Medulla oblongata (tissue), 1 donor: Measurements from ENCODE around the gene TBL1Y.
"Not testable (repeated sequence)": the region's sequence is repeated elsewhere in the genome, so short reads cannot be mapped to it uniquely, and the experiment has no call there.

Experiments used
- DNase-seq: peaks from one replicate; pipeline ENCODE4 v3.0.0-alpha.2; 2015; ENCODE audit errors: extremely low spot score

The TBL1Y gene

DNA sequence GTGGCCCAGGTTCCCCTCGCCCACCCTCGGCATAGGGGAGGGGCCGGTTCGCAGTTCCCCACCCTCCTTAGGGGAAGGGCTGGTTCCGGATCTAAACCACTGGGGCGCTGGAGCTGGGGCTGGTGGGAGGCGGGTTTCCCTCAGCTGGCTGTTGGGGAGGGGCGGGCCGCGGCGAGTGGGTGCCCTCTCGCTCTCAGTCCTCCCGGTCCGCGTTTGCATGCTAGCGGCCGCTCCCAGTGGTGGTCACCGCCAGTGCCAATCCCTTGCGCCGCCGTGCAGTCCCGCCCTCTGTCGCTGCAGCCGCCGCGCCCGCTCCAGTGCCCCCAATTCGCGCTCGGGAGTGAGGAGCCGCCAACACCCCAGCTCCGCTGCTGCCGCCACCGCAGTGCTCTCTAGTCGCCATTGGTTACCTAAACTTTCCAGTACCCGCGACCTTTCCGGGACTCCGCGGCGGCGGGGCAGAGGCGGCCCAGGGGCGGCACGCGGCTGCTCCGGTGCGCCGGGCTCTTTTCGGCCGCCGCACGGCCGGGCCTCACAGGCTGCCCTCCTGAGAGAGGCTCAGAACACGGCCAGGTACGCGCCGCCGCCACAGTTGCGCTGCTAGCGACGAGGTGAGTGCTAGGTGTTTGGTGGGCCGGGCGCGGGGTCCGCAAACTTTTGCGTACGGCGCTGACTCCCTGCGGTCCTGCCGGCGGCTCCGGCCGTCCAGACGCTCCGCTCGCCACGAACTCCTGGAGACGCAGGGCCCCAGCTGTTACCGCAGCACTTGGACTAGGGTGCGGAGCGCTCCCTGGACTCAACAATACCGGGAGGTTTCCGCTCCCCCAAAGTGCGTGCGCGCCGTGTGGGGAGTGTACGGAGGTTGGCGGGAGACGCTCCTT lies at the start of gene TBL1Y:
TBL1Y (plus strand) TSS at position 326 of the 881 bp plus-strand sequence. CDS start 114,388 bp downstream, outside the sequence.
- no peak for DNase-seq

DNA sequence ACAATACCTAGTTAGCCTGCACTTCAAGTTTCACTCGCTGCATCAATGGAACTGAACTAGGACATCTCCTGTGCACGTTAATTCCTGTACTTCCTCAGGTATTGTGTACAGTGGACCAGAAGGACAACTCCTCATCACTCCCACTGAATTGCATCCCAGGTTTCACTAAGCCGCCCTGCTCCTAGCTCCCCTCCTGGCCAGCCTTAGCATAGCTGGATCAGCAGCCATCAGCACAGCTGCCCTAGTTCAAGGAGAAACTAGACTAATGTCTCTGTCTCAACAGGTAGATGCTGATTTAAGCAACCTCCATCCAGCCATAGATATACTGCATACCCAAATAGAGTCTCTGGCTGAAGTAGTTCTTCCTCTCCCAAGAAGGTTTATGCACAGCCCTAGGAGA lies 16.0 kb upstream of the TBL1Y start:
- DNase-seq, result no peak

DNA sequence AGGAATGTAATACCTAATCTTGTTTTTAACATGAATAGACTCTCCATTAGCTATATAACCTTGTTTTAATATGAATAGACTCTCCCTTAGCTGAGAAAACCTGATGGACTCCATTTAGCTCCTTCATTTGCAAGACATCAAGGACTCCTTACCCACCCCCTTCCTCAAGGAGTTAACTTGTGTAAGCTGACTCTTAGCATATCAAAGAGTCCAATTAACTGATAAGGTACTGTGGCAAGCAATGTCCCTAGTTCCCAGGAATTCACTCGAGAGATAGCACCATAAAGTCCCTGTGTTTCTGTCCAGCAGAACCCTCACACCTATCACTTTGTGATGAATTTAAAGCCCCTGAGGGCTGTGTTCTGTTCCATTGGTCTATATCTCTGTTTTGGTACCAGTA lies 15.3 kb upstream of the TBL1Y start:
- DNase-seq, result no peak

DNA sequence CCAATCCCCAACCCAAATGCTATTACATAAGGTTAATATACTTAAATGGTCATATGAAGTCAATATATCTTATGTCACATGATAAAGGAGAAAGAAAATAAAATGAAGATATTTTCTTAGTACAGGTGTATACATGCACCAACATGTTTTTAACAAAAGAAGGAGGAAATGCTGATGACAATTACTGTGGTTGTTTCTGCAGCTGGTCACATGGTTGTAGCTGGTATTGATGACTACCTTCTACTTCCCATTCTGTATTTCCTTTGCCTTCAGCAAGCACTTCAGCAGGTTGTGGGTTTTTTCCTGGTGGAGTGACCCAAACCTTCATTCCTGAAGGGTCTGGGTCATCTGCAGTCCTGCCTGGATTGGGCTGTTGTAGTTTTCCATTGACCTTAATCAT lies 8.4 kb upstream of the TBL1Y start:
- not testable (repeated sequence) for DNase-seq

DNA sequence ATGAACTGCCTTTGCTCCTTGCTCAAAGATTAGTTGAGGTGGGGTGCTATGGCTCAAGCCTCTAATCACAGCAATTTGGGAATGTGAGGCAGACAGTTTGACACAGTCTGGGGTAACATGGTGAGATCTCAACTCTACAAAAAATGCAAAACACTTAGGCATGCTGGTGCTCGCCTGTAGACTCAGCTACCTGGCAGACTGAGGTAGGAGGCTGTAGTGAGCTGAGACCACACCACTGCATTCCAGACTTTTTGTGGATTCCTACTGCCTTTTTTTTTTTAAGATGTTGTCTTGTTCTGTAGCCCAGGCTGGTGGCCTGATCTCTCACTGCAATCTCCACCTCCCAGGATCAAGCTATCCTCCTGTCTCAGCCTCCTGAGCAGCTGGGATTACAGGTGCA lies 2.9 kb upstream of the TBL1Y start:
- no peak for DNase-seq

DNA sequence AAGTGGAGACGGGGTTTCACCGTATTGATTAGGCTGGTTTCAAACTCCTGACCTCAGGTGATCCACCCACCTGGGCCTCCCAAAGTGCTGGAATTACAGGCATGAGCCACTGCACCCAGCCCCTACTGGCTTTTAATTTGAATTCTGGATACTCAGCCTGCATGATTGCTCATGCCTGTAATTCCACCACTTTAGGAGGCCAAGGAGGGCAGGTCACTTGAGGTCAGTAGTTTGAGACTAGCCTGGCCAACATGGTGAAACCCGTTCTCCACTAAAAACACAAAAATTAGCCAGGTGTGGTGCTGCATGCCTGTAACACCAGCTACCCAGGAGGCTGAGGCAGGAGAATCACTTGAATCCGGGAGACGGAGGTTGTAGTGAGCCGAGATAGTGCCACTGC lies 2.5 kb upstream of the TBL1Y start:
- not testable (repeated sequence) for DNase-seq

DNA sequence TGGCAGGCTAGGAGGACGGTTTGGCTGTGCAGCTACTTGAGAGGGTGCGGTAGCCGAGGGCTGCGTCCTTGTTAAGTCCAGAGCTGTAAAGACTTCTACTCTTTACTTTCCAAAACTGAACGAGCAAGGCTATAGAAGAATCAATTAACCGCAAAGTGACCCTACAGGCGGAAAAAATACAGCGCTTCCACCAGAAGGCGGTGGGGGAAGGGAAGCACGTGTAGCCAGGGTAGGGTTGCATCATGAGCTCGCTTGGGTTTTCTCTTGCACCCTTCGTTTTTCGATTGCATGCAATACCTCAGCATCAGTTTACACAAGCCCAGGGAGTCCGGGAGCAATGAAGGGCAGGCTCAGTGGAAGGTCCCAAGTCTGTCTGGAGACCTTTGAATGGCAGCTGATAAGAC lies 1.4 kb upstream of the TBL1Y start:
- DNase-seq, result peak; percentile 1

DNA sequence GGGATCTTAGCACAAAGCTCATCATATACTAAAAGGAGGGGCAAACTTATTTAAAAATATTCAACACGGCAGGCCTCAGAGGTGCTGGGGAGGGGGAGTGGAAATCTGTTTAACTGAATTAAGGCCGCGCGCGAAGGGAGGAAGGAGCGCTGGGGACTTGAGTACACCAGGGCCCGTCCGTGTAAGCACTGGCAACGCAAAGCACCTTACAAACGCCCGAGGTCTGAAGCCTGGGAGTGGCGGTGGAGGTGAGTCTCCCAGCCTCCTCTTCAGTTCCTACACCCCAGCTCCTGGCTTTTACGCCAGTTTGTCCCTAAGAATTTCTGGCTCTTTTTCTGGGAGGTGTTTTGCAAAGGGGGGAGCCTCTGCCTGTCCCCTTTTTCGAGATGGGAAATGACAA lies 641 bp upstream of the TBL1Y start:
- no peak for DNase-seq

DNA sequence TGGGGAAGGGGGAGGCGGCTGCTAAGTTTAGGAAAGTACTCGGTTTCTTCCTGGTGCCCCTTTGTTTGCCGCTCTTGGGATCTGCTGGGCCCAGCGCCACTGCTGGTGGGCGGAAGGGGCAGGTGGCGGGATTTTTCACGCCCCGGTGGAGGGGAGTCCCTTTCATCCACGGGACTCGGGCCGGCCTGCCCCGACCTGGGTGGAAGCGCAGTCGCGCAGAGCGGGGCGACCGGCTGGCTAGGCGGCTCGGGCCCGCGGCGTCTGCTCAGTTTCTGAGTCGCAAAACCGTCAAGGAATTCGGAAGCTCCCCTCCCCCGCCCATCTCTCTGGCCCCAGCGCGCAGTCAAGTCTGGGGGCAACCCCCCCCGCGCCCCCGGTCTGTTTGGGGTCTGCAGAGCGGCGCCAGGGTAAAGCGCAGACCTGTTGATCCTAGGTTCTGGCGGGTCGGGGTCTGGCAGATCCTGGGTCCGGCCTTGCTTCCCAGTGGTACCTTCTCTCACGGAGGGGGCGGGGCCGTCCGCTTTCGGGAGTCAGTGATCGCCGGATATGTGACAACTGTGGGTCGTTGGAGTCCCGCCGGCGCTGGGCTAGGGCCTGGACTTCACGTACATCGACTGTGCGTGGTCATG lies 870 bp downstream of the TBL1Y start, which contains the start of gene AMELY:
AMELY (minus strand) TSS at position 500 of the 629 bp plus-strand sequence. CDS start 39,144 bp downstream, outside the sequence.
- DNase-seq, result no peak

DNA sequence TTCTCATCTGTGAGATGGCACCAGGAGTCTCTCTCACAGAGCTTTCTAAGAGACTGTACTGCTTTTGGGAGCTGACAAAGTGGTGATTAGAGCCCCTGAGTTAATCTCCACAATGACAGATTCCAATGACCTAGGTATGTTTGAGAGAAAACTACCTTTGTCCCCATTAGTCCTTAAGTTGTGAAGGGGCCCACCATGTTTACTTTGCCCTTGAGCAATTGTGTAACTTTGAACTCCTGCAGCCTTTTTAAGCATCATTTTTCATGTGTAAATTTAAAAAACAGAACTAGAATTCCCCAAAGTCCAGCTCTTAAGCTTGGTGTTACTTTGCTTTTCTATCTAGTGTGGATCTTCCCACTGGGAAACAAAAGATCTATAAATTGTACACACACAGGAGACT lies 2.9 kb downstream of the TBL1Y start:
- no peak for DNase-seq

DNA sequence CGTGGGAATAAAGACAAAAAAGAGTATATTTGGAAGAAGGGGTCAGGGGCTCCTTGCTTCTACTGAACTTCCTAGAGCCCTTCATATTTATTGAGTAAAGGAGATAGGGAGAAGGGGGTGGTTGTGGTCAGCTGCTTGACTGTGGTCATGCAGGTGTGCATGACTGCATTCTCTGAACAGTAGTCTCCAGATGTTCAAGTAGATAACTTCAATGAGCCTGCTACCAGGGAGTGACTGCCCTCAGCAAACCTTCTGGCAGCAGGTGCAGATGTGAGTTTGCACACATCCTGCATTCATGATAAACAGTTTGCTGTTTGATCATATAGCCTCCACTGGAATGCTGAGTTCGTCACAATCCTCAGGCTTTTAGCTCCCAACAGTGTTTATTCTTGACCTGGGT lies 10.6 kb downstream of the TBL1Y start:
- no peak for DNase-seq

DNA sequence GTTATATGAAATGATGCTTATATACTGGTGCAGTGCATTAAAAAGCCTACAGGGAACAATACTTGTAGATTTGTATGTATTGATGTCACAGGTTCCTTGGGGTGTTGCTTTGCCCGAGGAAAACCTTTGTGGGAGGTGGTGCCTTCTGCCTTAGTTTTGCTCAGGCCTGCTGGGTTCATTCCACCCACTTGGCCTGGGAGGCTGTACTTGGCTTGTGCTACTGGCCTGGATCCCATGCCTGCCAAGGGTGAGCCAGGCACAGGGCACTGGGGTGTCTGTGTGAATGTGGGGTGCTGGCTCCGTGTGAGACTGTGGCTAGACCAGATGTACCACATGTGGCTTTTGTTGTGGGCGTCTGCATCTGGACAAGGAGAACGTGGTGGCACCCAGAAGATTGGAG lies 17.8 kb downstream of the TBL1Y start:
- DNase-seq, result no peak

DNA sequence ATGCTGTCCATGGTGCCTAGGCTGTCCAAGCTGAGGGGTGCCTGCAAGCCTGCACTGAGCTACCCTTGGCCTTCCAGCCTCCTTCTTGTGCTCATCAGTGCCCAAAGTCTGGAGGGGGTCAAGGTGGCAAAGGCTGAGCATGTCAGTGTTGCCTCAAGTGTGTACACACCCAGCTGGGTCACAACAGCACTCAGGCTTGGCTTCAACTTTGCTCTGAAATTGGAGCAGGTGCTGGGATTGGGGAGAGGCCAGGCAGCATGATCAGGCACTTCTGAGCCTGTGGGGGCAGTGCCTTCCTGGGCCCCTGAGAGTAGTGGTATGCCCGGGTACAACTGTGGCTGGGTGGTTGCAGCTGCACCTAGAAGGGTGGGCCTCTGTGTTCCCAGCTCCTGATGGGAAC lies 18.7 kb downstream of the TBL1Y start:
- DNase-seq, result no peak

DNA sequence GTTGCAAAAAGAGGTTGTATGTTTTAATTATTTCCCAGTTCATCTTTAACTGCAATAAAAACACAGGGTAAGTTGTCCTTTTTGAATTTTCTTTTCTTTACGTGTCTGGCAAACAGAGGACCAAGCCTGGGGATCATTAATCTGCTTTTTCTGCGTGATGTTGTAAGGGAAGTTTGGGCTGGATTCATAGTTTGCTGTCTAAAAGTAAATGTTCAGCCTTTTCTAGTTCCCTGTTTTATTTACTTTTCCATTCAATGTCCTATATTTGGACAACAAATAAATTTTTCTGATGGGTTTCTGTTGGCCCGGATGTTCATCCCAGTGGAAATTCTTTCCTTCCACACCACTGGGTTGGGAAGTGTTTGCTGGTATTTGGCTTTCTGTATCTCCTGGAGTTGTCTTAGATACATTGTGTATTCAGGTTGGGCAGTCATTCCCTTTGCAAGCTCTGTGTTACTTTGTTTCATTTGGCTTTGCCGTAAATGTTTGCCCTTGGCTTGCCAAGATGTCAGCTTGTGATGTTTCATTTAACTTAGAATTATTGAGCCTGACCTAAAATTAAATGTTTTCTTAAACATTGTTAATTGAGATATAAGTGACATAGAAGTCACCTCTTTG lies 21.4 kb downstream of the TBL1Y start:
- DNase-seq, result peak; percentile 6

DNA sequence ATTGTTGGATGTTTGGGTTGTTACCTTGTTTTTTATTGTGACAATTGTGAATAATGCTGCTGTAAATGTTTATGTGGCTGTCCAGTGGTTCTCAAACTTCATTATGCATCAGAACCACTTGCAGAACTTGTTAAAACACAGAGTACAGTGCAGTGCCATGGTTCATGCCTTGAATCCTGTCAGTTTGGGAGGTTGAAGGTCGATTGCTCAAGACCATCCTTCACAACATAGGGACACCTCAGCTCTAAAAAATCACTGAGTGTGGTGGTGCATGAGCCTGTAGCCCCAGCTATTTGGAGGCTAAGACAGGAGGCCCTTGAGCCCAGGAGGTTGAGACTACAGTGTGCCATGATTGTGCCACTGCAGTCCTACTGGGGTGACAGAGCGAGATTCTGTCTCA lies 25.0 kb downstream of the TBL1Y start:
- no peak for DNase-seq

DNA sequence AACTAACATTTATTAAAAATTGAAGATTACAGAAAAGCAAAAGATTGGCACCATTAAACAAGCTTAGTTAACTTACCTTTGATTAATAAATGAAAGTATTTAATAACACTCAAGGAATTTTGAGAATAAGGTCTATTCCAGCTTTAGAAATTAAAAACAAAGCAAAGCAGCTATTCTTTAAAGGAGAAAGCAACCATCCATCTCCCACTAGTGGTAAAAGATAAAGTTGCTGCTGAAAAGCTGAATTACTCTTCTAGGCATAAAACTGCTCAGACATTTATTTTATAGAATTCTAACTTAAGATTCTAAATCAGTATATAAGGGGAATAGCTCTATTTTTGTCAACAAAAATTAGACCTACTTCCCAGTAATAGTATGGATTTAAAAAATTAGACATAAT lies 37.2 kb downstream of the TBL1Y start:
- DNase-seq, result no peak

DNA sequence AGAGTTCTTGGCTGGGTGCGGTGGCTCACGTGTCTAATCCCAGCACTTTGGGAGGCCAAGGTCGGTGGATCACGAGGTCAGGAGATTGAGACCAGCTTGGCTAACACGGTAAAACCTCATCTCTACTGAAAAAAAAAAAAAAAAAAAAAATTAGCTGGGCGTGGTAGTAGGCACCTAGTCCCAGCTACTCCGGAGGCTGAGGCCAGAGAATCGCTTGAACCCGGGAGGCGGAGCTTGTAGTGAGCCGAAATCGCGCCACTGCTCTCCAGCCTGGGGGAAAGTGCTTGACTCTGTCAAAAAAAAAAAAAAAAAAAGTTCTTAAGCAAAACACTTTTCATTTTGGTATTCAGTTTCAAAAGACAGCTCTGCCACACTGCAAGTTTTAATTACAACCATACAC lies 37.9 kb downstream of the TBL1Y start:
- DNase-seq, result no peak

DNA sequence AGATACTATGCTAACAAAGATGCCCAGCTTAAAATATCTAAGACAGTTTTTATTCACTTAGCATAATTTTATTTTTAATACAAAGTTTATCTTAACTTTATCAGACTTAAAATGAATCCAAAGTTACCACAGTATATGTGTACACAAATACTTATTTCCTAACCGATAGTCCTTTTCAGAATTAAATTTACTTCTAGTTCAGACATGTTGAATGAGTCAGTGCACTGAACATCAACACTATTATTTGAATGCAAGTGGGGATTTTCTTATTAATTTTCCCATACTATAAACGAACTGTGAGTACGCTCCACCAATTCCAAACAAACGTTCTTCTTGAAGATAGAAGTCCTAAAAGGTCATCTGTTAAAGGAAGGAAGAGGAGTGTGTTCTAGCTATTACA lies 39.5 kb downstream of the TBL1Y start:
- DNase-seq, result no peak

DNA sequence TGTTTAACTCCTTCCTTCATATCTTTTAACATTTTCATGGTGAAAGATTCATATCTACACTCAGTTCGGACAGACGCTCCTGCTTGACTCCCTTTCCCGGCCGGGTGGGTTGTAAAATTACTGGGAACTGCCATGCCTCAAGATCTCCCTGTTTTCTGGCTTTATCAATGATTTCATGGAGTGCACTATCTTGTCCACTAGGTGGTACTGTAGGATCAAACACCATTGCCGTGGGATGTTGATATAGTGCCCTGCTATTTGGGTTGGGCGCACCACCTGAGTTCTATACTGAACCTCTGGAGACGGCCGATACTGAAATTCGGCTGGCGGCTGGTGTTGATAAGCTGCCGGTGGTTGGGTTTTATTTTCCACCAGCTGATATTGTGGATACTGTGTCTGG lies 54.2 kb downstream of the TBL1Y start:
- DNase-seq, result peak; percentile 53

DNA sequence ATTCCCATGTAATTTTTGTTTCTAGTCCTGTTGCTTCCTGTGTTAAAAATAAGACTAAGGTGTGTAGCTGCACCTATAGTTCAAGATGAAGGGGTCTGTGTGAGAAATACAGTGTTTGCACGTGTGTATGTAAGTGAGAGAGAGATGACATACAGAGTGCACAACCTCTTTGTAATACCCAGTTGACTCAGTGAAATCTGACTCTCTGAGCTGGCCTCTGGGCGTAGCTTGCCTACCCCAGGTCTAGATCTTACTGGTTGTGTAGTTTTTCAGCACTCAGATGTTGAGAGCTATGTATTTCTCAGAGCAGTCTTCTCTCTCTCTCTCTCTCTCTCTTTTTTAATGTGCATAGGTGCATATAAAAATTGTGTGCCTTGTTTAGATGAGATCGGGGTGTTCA lies 56.0 kb downstream of the TBL1Y start:
- no peak for DNase-seq

DNA sequence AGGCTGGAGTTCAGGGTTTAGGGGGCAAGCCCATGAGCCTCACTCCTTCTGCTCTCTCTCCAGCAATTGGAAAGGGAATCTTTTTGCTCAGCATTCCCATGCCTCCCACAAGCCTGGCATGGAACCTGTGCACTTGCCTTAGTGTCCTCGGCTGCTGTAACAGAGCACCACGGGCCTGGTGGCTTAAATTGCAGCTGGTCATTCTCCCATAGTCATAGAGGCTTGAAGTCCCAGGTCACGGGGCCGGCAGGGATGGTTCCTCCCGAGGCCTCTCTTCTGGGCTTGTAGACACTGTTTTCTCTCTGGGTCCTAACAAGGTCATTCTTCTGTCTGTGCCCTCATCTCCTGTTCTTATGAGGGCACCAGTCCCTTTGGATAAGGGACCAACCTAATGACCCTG lies 57.2 kb downstream of the TBL1Y start:
- DNase-seq, result no peak

DNA sequence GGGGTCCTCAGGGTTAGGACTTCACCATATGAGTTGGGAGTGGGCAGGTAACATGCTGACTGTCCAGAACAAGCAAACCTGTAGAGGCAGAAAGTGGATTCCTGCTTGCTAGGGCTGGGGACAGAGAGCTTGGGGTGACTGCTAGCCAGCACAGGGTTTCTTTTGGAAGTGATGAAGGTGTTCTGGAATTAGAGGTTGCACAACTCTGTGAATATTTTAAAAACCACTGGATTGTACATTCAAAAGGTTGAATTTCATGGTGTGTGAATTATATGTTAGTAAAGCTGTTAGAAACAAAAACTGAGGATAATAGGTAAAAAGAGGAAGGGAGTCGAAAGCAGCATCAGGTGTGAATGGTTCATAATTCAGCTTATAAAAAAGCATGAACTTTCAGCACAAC lies 57.7 kb downstream of the TBL1Y start:
- DNase-seq, result no peak
